DMS 273 treated with DMSO at 0.1 percent for 48 hours (cell line): ENCODE data around the gene EHBP1.

ENCODE experiments used
- DNase-seq: peaks from one replicate; lab custom pipeline; 2025; lab: John Stamatoyannopoulos, UW

The EHBP1 gene

DNA sequence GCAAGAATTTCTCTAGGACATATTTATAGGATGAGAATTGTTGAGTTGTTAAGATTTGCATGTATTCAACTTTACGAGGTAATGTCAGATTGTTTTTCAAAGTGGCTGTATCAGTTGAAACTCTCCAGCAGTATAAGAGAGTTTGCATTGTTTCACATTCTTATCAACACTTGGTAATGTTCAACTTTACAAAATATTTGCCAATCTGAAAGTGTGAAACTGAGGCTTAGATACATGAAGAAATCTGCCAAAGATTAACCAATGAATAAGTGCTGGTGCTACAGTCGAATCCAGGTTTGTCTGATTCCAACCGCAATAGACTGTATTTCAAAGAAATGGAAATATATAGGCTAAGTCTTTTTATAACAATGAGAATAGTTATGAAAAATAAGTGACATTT lies 117.0 kb downstream of the EHBP1 start:
- DNase-seq = no peak

DNA sequence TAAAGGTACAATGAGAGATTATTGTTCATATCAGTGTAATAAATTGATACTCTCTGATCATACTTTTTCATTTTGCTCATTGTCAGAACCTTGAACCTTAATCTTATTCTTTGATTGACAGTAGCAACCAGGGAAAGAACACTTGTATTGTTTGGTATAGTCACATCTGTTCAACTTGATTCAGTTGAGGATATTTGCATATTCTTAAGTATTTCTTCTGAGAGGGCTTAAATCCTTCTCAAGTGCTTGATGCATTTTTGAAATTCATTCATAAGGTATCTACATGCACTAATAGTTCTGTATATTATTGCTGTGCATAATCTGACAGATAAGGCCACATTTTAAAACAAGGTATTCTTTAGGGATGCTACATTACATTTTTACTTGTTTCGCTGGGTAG lies 118.9 kb downstream of the EHBP1 start:
- DNase-seq = no peak

DNA sequence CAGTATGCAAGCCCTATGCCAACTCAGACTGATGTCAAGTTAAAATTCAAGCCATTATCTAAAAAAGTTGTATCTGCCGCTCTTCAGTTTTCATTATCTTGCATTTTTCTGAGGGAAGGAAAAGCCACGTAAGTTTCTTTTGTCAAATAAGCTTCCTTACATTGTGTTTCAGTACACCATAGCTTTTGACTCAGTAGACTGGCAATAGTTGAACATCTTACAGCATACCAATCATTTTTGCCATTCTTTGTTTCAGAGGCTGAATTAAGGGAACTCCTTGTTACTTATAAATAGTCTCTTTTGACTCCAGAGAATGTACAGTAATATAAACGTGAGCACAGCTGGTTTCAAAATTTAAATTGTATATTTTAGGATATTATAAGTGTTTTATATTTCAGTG lies 120.6 kb downstream of the EHBP1 start:
- DNase-seq = no peak

DNA sequence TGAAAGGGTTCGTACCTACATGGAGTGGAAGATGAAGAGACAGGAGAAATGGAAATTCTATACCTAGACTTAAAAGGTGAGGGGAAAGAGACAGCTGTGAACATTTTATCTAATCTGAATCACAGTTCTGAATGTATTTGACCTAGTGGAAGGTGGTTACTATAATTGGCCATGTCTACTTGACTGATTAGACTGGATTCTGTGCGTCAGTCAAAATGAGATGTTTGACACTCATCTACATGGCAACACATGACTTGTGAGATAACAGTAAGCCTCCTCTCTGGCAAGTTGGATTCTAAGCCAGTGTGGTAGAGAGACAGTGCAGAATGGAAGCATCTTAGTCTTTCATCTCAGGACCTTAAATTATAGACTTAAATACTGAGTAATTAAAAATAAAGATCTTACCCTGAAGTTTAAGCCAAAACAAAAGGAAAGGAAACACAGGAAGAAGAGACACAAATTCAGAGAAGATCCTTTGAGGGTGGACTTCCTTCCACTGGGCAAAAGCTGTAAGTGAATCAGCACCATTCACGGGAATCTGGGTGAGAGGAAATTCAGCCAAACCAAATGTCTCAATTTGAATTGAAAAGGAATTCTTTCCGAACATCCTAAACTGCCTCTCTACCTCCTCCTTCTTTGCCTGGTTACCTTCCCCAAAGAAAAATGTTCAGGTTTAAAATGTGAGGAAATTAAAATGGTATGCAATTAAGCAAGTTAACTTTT lies 121.6 kb downstream of the EHBP1 start:
- no peak for DNase-seq

DNA sequence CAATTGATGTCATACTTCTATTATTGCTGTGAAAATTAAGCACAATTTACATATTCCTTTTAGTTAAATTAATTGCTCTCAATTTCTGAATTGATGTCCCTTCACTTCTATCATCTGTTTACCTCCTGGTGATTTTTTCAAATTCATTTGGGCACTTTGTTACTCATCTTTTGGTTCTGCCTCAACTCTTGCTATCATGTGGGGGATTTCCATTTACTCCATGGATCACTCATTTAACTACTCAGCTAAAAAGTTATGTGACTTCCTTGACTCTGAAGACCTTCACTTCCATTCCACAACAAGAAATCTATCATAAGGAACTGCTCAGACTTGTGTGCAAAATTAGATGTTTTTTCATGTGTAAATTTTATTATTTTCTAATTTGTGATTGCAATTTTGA lies 126.2 kb downstream of the EHBP1 start:
- DNase-seq = no peak

DNA sequence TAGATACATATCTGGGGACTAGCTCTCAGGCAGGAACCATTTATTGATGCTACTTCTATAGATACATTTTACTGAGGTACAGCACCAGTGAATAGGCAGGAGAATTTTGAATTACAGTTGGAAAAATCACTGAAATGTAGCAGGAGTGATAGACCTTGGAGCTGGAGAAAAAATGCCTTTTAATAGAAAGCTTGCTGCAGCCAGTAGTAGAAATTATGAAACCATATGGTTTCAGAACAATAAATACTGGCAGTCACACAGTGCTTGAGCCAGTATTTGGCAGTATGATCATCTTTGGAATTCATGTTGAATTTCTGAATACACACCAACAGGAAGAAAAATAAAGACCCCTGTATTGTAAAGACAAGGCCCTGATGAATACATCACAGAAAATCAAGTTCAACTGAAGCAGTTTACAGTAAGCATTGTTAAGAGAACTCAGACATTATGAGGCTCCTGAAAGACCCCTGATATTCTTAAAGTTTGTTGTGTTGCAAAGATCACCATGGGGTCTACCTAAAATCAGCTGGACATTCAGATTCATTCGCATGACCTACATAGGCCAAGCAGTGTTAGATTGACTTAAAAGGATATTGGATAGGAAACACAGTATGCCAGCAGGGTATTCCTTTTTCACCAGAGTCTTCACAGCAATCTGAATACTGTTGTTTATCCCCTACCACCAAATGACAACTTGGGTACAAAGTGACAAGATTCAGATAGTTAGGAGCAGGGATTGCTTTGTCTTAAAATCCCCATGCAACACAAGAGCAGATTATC lies 139.0 kb downstream of the EHBP1 start:
- DNase-seq = no peak

DNA sequence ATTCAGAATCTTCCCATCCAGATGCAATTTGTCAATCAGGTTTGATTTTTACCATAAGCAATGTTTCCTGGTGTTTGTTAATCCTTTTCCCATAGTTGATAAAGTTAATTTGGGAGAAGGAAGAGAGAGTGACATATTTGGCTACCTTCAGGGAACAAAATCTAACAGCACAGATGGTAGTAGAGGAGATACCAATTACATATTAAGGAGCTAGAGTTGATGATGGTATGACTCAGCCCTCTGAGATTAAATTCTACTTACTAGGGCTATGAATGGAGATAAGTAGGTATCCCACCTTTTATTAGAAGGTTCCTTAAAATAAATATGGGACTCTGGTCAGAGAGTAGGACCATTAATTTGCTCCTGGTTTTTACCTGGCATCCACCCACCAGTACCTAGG lies 139.7 kb downstream of the EHBP1 start:
- DNase-seq = no peak

DNA sequence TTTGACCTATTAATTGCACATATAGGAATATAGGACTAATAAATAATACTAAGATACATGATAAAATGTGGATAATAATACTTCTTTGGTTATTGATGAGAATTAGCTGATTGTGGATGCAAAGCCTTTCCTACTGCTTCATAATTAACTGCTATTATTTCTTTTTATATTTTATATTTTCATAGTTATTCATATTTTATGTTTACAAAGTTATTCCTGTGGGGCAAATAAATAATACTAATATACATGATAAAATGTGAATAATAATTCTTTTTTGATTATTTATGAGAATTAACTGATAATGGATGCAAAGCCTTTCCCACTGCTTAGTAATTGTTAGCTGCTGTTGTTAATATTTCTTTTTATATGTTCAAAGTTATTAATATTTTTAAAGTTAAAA lies 146.7 kb downstream of the EHBP1 start:
- no peak for DNase-seq

DNA sequence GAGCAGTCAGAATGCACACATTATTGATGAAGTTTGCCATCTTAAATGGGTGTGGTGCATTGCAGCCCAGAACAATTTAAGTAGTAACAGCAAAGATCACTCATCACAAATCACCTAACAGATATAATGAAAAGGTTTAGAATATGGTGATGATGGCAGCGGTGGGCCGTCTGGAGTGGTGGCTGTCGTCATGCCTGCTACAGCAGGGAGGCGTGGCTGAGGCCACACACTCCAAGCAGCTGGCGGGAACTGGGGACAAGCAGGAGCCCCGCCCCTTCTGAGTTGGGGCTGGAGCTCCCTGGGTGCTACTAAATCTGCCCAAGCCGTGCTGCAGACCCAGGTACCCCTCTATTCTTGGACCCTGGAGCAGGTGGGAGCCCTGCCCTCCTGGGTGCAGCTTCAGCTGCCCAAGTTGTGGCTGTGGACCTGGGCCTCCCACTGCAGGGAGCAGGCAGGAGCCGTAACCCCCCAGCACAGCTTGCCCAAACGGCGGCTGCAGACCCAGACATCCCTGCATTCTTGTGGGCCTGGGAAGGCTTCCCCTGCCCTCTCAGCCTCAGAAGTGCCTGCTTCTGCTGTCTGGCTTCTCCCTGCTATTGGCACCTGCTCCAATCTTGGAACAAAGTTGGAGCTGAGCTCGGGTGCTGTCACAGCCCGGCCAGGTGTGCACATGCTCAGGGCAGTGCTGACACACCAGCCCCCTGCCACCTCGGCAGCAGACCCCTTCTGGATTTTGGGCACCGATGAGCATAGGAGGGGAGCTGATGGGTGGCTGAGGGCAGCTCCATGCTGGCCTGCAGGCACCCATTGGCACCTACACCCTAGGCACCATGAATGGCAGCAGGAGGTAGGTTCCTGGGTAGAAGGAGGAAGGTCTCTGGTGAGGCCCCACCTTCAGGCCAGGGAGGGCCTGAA lies 149.3 kb downstream of the EHBP1 start:
- DNase-seq = no peak

DNA sequence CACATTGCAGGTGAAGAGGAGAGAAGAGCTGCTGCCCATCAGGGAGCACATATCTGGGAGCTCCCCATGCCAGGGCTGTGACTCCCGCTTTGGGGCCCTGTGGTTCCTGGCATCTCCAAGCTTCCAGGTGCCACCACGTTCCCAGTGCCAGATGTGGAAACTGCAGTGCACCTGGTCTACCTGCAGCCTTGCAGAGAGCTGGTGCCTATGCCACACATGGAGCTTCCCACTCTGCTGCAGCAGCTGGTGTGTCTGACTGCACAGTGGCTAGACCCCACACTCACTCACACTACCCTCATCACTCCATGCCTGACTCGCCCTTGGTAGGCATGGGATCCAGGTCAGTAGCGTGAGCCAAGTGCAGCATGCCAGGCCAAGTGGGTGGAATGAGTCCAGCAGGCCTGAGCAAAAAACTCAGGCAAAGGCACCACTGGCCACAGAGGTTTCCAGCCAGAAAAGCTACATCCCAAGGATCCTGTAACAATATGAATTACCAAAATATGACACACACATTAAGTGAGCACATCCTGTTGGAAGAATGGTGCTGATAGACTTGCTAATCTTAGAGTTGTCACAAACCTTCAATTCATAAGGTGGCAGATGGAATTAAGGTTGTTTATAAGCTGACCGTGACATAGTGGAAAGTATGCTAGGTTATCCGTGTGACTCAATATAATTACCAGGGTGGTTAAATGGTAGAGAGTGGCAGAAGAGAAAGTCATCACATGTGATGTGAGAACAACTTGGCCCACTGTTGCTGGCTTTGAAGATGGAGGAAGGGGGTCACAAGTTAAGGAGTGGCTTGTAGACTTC lies 150.9 kb downstream of the EHBP1 start:
- no peak for DNase-seq

DNA sequence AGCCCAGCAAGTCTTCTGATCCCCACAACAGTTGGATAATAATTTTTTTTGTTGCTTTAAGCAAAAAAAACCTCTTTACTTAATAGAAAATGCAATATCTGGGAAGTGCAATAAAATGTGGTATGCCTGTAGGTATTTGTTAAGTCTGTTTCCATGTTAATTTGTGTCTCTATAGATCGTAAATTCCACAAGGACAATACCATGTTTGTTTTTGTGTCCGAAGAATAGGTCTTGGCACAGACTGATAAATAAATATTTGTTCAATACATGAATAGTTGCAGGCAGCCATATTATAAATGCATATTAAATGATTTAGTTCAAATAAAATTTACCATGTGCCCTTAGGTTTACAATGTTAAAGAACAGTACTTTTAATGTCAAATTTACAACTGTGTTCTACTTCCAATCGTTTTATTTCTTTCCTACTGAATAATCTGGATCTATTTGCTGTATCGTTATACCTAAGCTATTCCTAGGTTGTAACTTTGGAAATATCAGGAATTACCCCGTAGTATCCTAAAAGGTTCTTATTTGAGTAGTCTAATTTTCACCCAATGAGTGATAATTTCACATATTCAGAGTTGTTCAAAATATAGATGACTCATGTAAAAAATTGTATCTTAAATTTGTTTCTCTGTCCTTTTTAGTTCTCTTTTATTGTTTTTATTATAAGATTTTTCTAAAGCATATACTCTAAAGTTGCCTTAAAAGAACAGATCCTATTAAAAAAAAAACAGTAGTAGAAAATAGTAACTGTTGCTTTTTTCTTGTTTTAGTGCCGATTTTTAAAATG lies 151.8 kb downstream of the EHBP1 start:
- no peak for DNase-seq

DNA sequence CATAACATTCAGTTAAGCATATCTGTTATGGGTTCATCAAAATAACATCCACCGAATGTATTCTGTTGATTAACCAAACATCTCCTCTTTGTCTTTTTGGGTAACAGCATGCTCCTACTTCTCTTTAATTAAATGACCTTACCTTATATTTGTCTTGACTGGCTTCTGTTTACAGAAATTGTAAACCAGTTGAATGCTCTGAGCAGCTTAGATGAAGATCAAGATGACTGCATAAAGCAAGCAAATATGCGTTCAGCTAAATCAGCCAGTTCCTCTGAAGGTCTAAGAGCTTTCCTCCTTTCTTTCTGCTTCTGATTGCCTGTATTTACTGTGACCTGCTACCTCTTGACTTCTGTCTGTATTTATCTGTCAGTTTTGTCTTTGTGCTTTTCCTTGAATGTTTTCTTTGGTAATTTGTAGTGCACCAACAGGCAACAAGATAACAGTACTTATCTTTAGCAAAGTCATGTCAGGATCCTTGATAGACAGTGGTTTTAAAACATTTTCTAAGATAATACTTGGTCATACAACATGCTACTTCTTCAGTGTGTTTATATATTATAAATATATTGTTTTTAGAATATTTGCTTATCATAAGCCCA lies 152.8 kb downstream of the EHBP1 start:
- no peak for DNase-seq

DNA sequence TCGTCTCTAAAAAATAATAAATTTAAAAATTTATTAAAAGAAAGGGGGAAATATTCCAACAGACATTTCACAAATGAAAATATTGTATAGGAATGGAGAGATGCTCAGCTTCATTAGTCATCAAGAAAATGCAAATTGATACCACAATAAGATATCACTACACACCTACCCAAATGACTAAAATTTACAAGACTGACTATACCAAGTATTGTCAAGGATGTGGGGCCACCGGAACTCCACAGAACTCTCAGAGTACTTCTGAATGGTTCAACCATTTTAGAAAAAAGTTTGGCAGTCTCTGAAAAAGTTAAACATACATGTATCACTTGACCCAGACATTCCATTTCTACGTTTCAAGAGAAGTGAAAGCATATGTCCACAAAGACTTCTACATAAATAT lies 163.4 kb downstream of the EHBP1 start:
- DNase-seq = no peak

DNA sequence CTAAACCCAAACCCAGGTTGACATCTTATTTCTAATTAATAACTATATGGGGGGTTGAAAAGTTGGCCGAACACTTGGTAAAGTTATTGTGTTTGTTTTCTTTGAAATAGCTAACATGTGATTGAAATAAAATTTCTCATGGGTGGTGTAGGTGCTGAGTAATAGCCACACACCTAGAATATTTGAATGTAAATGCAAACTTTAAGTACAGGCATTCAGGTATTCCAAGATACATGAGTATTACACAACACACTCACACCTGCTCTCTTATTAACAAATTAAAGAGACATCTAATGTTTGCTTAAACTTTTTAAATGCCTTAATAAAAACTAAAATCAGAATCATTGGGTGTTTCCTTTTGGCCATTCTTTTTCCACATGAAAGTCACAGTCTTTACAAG lies 165.5 kb downstream of the EHBP1 start:
- DNase-seq = no peak

DNA sequence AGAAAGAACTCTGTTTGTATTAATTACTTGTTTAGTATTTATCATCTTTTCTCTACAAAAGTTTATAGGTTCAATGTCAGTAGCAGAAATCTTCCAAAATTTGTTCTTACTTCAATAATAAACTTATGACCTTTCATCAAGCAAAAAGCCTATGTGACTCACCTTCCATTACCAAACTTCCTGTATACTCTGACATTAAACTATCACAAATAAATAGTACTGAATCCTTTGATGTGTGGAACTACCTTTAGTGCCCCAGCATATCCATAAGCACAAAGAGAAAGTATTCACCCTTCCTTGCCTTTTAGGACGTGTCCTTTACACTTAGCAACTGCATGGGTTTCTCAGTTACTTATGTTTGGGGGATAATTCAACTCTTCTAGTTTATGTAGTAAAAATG lies 166.0 kb downstream of the EHBP1 start:
- DNase-seq = no peak

DNA sequence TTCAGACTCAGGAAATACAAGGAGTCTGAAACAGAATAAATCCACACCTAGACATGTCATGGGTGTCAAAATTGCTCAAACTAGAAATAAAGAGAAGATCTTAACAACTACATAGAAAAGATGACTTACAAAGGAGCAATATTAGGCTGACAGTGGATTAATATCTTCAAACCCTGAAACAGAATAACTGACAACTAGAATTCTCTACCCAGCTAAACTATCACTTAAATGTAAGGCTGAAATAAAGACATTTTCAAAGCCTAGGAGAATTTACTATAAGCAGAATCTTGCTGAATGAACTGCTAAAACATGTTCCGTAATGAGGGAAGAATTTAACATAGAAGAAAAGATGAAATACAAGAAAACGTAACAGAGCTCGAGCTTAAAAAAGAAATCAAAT lies 168.1 kb downstream of the EHBP1 start:
- DNase-seq = no peak

DNA sequence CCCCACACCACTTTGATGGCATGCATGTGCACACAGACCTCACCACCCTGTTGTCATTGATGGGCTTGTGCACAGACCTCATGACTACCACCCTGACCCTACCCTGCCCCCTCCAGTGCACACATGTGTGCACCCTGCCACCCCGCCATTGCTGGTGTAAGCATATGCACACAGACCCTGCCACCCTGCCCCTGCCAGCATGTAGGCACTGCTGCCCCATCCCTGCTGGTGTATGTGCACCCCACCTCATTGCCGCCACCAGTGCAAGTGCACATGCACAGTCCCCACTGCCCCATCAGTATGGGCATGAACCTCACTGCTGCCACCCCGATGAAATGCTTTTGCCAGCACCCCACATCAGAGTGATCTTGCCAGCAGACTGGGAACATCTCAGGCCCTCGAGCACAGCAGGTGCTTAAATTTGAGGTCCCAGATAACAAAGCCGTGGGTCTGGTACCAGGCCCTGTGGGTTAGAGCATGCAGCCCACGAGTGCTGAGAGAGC lies 169.4 kb downstream of the EHBP1 start:
- DNase-seq = no peak

DNA sequence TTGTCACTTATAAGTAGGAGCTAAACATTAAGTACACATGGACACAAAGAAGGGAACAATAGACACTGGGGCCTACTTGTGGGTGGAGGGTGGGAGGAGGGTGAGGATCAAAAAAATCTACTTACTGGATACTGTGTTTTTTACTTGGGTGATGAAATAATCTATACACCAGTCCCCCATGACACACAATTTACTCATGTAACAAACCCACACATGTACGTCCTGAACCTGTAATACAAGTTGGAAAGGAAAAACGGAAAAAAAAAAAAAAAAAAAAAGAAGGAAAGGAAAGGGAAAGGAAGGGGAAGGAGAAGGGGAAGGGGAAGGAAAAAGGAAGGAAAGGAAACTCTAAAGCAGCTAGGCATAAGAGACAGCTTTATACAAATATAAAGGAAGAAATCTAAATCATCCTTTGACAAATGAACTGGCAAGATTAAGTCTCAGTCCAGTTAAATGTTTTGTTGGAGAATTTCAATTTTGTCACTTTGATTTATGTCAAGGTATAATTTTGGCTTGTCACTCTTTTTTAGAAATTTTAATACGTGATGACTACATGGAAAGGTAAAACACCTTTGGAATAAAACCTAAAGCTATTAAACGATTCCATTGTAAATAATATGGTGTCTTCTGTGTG lies 175.8 kb downstream of the EHBP1 start:
- no peak for DNase-seq

DNA sequence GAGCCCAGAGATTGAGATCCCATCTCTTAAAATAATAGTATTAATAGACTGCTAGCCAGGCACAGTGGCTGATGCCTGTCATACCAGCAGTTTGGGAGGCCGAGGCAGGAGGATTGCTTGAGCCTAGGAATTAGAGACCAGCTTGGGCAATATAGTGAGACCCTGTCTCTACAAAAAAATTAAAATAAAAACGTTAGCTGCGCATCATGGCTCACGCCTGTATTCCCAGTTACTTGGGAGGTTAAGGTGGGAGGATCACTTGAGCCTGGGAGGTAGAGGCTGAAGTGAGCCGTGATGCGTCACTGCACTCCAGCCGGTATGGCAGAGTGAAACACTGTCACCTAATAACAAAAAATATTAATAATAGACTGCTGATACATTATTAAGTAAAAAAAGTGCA lies 178.1 kb downstream of the EHBP1 start:
- no peak for DNase-seq

DNA sequence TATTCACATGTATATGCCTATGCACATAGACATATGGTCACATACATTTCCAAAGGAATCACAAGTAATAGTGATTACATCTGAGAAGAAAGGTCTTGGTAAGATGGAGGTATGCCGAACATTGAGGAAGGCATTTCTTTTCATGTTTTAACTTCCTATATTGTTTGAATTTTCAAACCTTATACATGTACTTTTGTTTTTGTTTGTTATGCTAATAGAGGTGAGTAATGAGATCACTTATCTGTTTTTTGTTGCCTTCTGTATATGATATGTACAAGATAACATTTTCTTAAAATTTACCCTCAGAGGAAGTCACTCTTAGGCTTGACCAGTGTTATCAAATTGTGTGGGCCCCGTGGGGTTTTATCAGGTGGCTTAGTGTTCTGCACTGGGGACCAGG lies 178.6 kb downstream of the EHBP1 start:
- DNase-seq = no peak
